Mesendoderm (in vitro differentiated cells): Measurements from ENCODE around the gene TNFAIP2.
"Not testable (repeated sequence)": the region's sequence is repeated elsewhere in the genome, so short reads cannot be mapped to it uniquely, and the experiment has no call there.

Experiments
- DNase-seq: peaks from one replicate; pipeline ENCODE4 v3.0.0; 2013
- H2AK5ac ChIP-seq: 2 replicates; pipeline ENCODE4 v1.6.1; 2013; ENCODE audit warnings: low read length, inconsistent platforms
- H2BK120ac ChIP-seq: 2 replicates; pipeline ENCODE4 v1.6.1; 2013; ENCODE audit warnings: low read depth, mild to moderate bottlenecking, low read length, moderate library complexity, mixed read lengths
- H2BK15ac ChIP-seq: replicated peaks from 2 replicates; pipeline ENCODE4 v1.6.1; 2013; ENCODE audit warnings: low read depth, mild to moderate bottlenecking, moderate library complexity
- H2BK5ac ChIP-seq: 2 replicates; pipeline ENCODE4 v1.6.1; 2013; ENCODE audit warnings: low read length, inconsistent platforms
- H3K18ac ChIP-seq: 2 replicates; pipeline ENCODE4 v1.6.1; 2013; ENCODE audit warnings: mild to moderate bottlenecking, low read length, mixed read lengths
- H3K23ac ChIP-seq: one replicate; pipeline ENCODE4 v1.6.1; 2013; ENCODE audit warnings: low read length
- H3K27ac ChIP-seq: 2 replicates; pipeline ENCODE4 v1.5.1; 2013; ENCODE audit warnings: low read depth, mild to moderate bottlenecking, inconsistent platforms, low read length, moderate library complexity
- H3K27me3 ChIP-seq: 2 replicates; pipeline ENCODE4 v1.6.1; 2013; ENCODE audit warnings: low read length, control low read depth, mild to moderate bottlenecking, inconsistent platforms; ENCODE audit not compliant: insufficient read depth, poor library complexity
- H3K36me3 ChIP-seq: 2 replicates; pipeline ENCODE4 v1.6.1; 2013; ENCODE audit warnings: low read length, inconsistent platforms; ENCODE audit not compliant: control insufficient read depth, insufficient read depth
- H3K4ac ChIP-seq: one replicate; pipeline ENCODE4 v1.6.1; 2013; ENCODE audit warnings: low read depth, mild to moderate bottlenecking, low read length, moderate library complexity
- H3K4me1 ChIP-seq: 2 replicates; pipeline ENCODE4 v1.6.1; 2013; ENCODE audit warnings: low read depth, low read length, inconsistent platforms; ENCODE audit not compliant: control insufficient read depth
- H3K4me2 ChIP-seq: 2 replicates; pipeline ENCODE4 v1.6.1; 2013; ENCODE audit warnings: low read length
- H3K4me3 ChIP-seq: 2 replicates; pipeline ENCODE4 v1.5.1; 2013; ENCODE audit warnings: mild to moderate bottlenecking, low read length
- H3K56ac ChIP-seq: one replicate; pipeline ENCODE4 v1.6.1; 2013; ENCODE audit warnings: low read length
- H3K79me1 ChIP-seq: 2 replicates; pipeline ENCODE4 v1.6.1; 2013; ENCODE audit warnings: low read length, inconsistent platforms
- H3K79me2 ChIP-seq: 2 replicates; pipeline ENCODE4 v1.6.1; 2013; ENCODE audit warnings: mild to moderate bottlenecking, low read length; ENCODE audit not compliant: control insufficient read depth, insufficient read depth
- H3K9ac ChIP-seq: 2 replicates; pipeline ENCODE4 v1.6.1; 2013; ENCODE audit warnings: low read length, inconsistent platforms
- H4K5ac ChIP-seq: one replicate; pipeline ENCODE4 v1.6.1; 2013; ENCODE audit warnings: low read length
- H4K8ac ChIP-seq: one replicate; pipeline ENCODE4 v1.6.1; 2013; ENCODE audit warnings: low read depth, mild to moderate bottlenecking, control low read depth, low read length, moderate library complexity
- WGBS: extraction: QIAGEN DNeasy Blood & Tissue Kit; methylation state at CpG from one replicate; pipeline ENCODE4 v1.1.7; 2013; ENCODE audit warnings: low lambda C conversion rate, missing lambda C conversion rate; ENCODE audit not compliant: insufficient coverage; ENCODE audit errors: extremely low coverage; 5-methylcytosine and 5-hydroxymethylcytosine counted together

Gene TNFAIP2

DNA sequence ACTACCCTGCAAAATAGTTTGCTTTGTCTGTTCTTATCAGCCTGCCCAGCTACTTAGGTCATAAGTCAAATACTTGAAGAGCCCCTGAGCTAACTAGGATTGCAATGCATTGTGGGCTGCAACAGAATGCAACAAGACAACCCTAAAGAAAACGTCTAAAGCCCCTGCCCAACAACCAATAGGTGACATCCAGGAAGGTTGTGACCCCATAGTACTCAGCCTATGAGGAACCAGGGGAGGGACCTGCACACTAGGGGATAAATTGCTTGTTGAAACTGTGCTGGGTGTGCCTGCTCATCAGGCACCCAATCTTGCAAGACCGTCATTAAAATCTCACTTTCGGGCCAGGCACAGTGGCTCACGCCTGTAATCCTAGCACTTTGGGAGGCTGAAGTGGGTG lies 52.9 kb downstream of the TNFAIP2 start:
- not testable (repeated sequence) for H3K9ac ChIP-seq, H4K5ac ChIP-seq, H3K4ac ChIP-seq, H3K27me3 ChIP-seq, H4K8ac ChIP-seq, H3K79me2 ChIP-seq, H3K18ac ChIP-seq, H3K4me2 ChIP-seq, H3K4me1 ChIP-seq, H3K27ac ChIP-seq, H2BK120ac ChIP-seq, H2BK15ac ChIP-seq, H3K36me3 ChIP-seq, H3K79me1 ChIP-seq, H3K4me3 ChIP-seq, H3K56ac ChIP-seq, H2AK5ac ChIP-seq, H2BK5ac ChIP-seq, DNase-seq, H3K23ac ChIP-seq
- WGBS: no CpG with 5 or more reads among the region's 4 CpGs

- Histone ChIP-seq H4K8ac (no peak overlapping the region), H4K5ac (no peak overlapping the region), H2AK5ac (no peak overlapping the region), H3K79me1 (no peaks in the 10 kb centered on the region), H3K56ac (no peak overlapping the region), H2BK5ac (no peak overlapping the region), H2BK120ac (no peak overlapping the region), H3K4me2 (no peak overlapping the region), H2BK15ac (no peak overlapping the region), H3K4me3 (no peak overlapping the region), H3K4ac (no peak overlapping the region), H3K27ac (no peak overlapping the region), H3K27me3 (no peaks in the 10 kb centered on the region), H3K36me3 (no peaks in the 10 kb centered on the region), H3K9ac (no peak overlapping the region), H3K79me2 (no peaks in the 10 kb centered on the region), H3K18ac (no peak overlapping the region), H3K4me1 (no peaks in the 10 kb centered on the region), H3K23ac (no peak overlapping the region)
- no CpG with 5 or more reads among the region's 7 CpGs for WGBS
- DNase-seq: no peak
Observed at GRCh38 chr14:103177376-103177775, 54.1 kb downstream of the TNFAIP2 start.

GRCh38 chr14:103178521-103178920 lies 55.3 kb downstream of the TNFAIP2 start:
- Histone ChIP-seq H3K79me2 (no peaks in the 10 kb centered on the region), H2BK15ac (no peak overlapping the region), H3K4me2 (no peak overlapping the region), H4K5ac (no peak overlapping the region), H4K8ac (no peak overlapping the region), H3K4ac (no peak overlapping the region), H3K4me3 (no peak overlapping the region), H3K18ac (no peak overlapping the region), H3K27me3 (no peaks in the 10 kb centered on the region), H3K56ac (no peak overlapping the region), H2BK120ac (no peak overlapping the region), H3K79me1 (no peaks in the 10 kb centered on the region), H2BK5ac (no peak overlapping the region), H3K27ac (no peak overlapping the region), H3K4me1 (no peaks in the 10 kb centered on the region), H2AK5ac (no peak overlapping the region), H3K9ac (no peak overlapping the region), H3K36me3 (no peaks in the 10 kb centered on the region), H3K23ac (no peak overlapping the region)
- no peak for DNase-seq
- WGBS: no CpG with 5 or more reads among the region's 6 CpGs

DNA sequence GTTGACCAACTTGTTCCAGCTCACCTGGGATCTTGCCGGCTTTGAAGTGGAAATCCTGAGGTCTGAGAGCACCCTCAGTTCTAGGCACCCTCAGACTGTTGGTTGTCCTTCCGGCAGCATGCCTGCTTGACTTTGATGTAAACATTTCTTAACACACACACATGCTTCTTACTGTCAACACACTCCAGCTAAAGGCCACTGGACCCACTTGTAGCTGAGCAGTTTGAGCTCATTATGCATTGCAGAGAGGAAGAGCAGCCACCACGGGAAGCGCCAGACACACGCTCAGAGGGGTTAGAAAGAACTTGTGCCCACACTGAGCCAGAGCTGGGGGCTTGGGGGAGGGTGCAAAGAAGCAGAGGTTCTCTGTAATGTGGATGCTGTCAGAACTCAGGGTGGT lies 55.8 kb downstream of the TNFAIP2 start:
- DNase-seq: no peak
- no CpG with 5 or more reads among the region's 5 CpGs for WGBS

DNA sequence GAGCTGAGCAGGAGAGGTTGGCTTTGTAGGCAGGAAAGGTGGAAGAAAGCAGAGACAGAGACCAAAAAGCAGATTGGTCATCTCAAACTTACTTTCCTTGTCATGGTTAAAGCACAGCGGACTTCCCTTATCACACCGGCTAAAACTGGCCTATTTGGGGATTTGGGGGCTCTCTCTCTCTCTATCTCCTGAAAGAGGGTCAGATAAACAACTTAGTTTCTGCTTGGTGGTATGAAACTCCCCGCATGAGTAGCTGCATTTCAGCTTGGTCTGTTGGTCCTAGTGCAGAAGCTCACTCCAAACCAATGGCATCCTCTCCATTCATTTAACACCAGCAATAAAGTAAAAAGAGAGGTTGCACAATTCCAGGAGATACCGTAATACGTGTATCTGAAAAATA lies 57.1 kb downstream of the TNFAIP2 start:
- H3K79me2 ChIP-seq: no peaks in the 10 kb centered on the region
- H4K5ac ChIP-seq: no peak overlapping the region
- no CpG with 5 or more reads among the region's 5 CpGs for whole genome bisulfite sequencing

More for the DNA sequence above, 55.8 kb downstream of the TNFAIP2 start:
- no peaks in the 10 kb centered on the region for H3K27me3 ChIP-seq
- no peak overlapping the region for H4K5ac ChIP-seq
- no peak overlapping the region for H3K4ac ChIP-seq
- no peak overlapping the region for H3K4me2 ChIP-seq
- no peak overlapping the region for H2BK120ac ChIP-seq
- H4K8ac ChIP-seq: no peak overlapping the region
- no peak overlapping the region for H3K4me3 ChIP-seq
- no peak overlapping the region for H2BK5ac ChIP-seq
- no peak overlapping the region for H2BK15ac ChIP-seq
- H3K9ac ChIP-seq: no peak overlapping the region
- no peaks in the 10 kb centered on the region for H3K79me1 ChIP-seq
- H3K18ac ChIP-seq: no peak overlapping the region
- H3K27ac ChIP-seq: no peak overlapping the region
- H3K79me2 ChIP-seq: no peaks in the 10 kb centered on the region
- no peak overlapping the region for H2AK5ac ChIP-seq
- H3K36me3 ChIP-seq: no peaks in the 10 kb centered on the region
- H3K4me1 ChIP-seq: no peaks in the 10 kb centered on the region
- H3K23ac ChIP-seq: no peak overlapping the region
- H3K56ac ChIP-seq: no peak overlapping the region

GRCh38 chr14:103184046-103184445 lies 60.8 kb downstream of the TNFAIP2 start:
- Histone ChIP-seq H3K79me1 (no peaks in the 10 kb centered on the region), H2AK5ac (no peak overlapping the region), H4K8ac (no peak overlapping the region), H2BK120ac (no peak overlapping the region), H3K4ac (no peak overlapping the region), H3K27ac (no peak overlapping the region), H3K4me3 (no peak overlapping the region), H3K56ac (no peak overlapping the region), H3K4me2 (no peak overlapping the region), H4K5ac (no peak overlapping the region), H3K27me3 (no peaks in the 10 kb centered on the region), H3K9ac (no peak overlapping the region), H2BK15ac (no peak overlapping the region), H3K4me1 (peaks cover 4% of the 10 kb centered on the region), H3K18ac (no peak overlapping the region), H2BK5ac (no peak overlapping the region), H3K79me2 (no peaks in the 10 kb centered on the region), H3K36me3 (no peaks in the 10 kb centered on the region), H3K23ac (no peak overlapping the region)
- WGBS: no CpG with 5 or more reads among the region's 12 CpGs
- DNase-seq: no peak

More for the DNA sequence above, 57.1 kb downstream of the TNFAIP2 start:
- H3K56ac ChIP-seq: no peak overlapping the region
- no peaks in the 10 kb centered on the region for H3K4me1 ChIP-seq
- no peak overlapping the region for H3K9ac ChIP-seq
- H2BK15ac ChIP-seq: no peak overlapping the region
- no peak for DNase-seq
- no peak overlapping the region for H3K4me2 ChIP-seq
- H3K36me3 ChIP-seq: no peaks in the 10 kb centered on the region
- H2BK5ac ChIP-seq: no peak overlapping the region
- no peak overlapping the region for H3K27ac ChIP-seq
- H2AK5ac ChIP-seq: no peak overlapping the region
- no peak overlapping the region for H3K18ac ChIP-seq
- no peak overlapping the region for H4K8ac ChIP-seq
- H3K79me1 ChIP-seq: no peaks in the 10 kb centered on the region
- H3K23ac ChIP-seq: no peak overlapping the region
- no peak overlapping the region for H3K4ac ChIP-seq
- H2BK120ac ChIP-seq: no peak overlapping the region
- H3K4me3 ChIP-seq: no peak overlapping the region
- H3K27me3 ChIP-seq: no peaks in the 10 kb centered on the region
